CD14-positive monocyte (primary cell): ENCODE results near the gene LTBP4. TPM values are rescaled to one million over a fixed set of nuclear protein-coding genes. Genes with fewer than 3 reads are reported as not detected.

ENCODE experiments used
- DNase-seq, 3 donors: peaks; one replicate each; pipeline ENCODE4 v3.0.0-alpha.2; 2011 to 2022
- H2AFZ ChIP-seq: 2 replicates; pipeline ENCODE4 v1.6.0; 2012; ENCODE audit warnings: mild to moderate bottlenecking, low read depth, low read length, inconsistent platforms; ENCODE audit not compliant: insufficient read depth, poor library complexity, severe bottlenecking
- H3K27ac ChIP-seq, 2 donors: 1 replicate in 1 of 2; 2 replicates in 1 of 2; pipeline ENCODE4 v1.5.1; 2012 to 2013; ENCODE audit warnings: low read length in 2 of 2, control low read depth in 1 of 2, inconsistent platforms in 1 of 2, low read depth in 1 of 2, mild to moderate bottlenecking in 1 of 2
- H3K27me3 ChIP-seq, 2 donors: one replicate each; pipeline versions ENCODE4 v1.6.0 to v1.6.1; 2011 to 2013; ENCODE audit warnings: low read length in 2 of 2; ENCODE audit not compliant: control insufficient read depth in 2 of 2, insufficient read depth in 2 of 2
- H3K36me3 ChIP-seq, 2 donors: replicated peaks in 1 of 2; 1 replicate in 1 of 2; 2 replicates in 1 of 2; pipeline versions ENCODE4 v1.5.1 to v1.6.1; 2012 to 2013; ENCODE audit warnings: low read length in 2 of 2, control low read depth in 1 of 2, inconsistent platforms in 1 of 2, mild to moderate bottlenecking in 1 of 2; ENCODE audit not compliant: insufficient read depth in 2 of 2, control insufficient read depth in 1 of 2
- H3K4me1 ChIP-seq, 2 donors: 1 replicate in 1 of 2; 2 replicates in 1 of 2; pipeline versions ENCODE4 v1.5.1 to v1.6.1; 2012 to 2013; ENCODE audit warnings: low read length in 2 of 2, control low read depth in 1 of 2, inconsistent platforms in 1 of 2, mild to moderate bottlenecking in 1 of 2, moderate library complexity in 1 of 2; ENCODE audit not compliant: insufficient read depth in 2 of 2, control insufficient read depth in 1 of 2
- H3K4me2 ChIP-seq: replicated peaks from 2 replicates; pipeline ENCODE3; 2012; ENCODE audit warnings: low read length, moderate library complexity, mild to moderate bottlenecking; ENCODE audit not compliant: poor library complexity, severe bottlenecking; ENCODE audit errors: extremely low read depth
- H3K4me3 ChIP-seq, 3 experiments: fragments of 200-600 bp in 1 of 3; sonication (generic) in 1 of 3; replicated peaks in 1 of 3; 1 replicate in 2 of 3; 2 replicates in 1 of 3; pipeline ENCODE4 v1.5.1; 2011 to 2013; ENCODE audit warnings: low read length in 3 of 3, mild to moderate bottlenecking in 3 of 3, control low read depth in 2 of 3, low read depth in 2 of 3, inconsistent platforms in 1 of 3, moderate library complexity in 1 of 3
- H3K79me2 ChIP-seq: 2 replicates; pipeline ENCODE4 v1.6.0; 2012; ENCODE audit warnings: mild to moderate bottlenecking, control low read depth, inconsistent platforms, low read length, moderate library complexity; ENCODE audit not compliant: insufficient read depth
- H3K9ac ChIP-seq: 2 replicates; pipeline ENCODE4 v1.6.0; 2017; ENCODE audit warnings: low read length, mild to moderate bottlenecking; ENCODE audit not compliant: insufficient read depth, poor library complexity, severe bottlenecking
- H3K9me3 ChIP-seq, 2 donors: replicated peaks in 1 of 2; 1 replicate in 1 of 2; 2 replicates in 1 of 2; pipeline versions ENCODE4 v1.5.1 to v1.6.1; 2012 to 2013; ENCODE audit warnings: low read length in 2 of 2, control low read depth in 1 of 2; ENCODE audit not compliant: control insufficient read depth in 1 of 2, insufficient read depth in 1 of 2
- H4K20me1 ChIP-seq: 2 replicates; pipeline ENCODE4 v1.6.0; 2012; ENCODE audit warnings: mild to moderate bottlenecking, low read length, control low read depth, moderate library complexity; ENCODE audit not compliant: insufficient read depth
- H3K27ac Mint-ChIP-seq, 7 donors: one replicate each; pipeline ENCODE4 v1.8.0; 2020; ENCODE audit warnings: mild to moderate bottlenecking in 7 of 7, mixed read lengths in 7 of 7, moderate library complexity in 6 of 7, inconsistent platforms in 2 of 7
- H3K27me3 Mint-ChIP-seq, 3 donors: one replicate each; pipeline ENCODE4 v1.8.0; 2021 to 2022; ENCODE audit warnings: low read depth in 3 of 3, mild to moderate bottlenecking in 3 of 3, mixed read lengths in 3 of 3, moderate library complexity in 3 of 3, inconsistent platforms in 1 of 3
- H3K36me3 Mint-ChIP-seq, 2 donors: one replicate each; pipeline ENCODE4 v1.8.0; 2020; ENCODE audit warnings: mixed read lengths in 2 of 2, inconsistent platforms in 1 of 2, mild to moderate bottlenecking in 1 of 2
- H3K4me1 Mint-ChIP-seq: one replicate; pipeline ENCODE4 v1.8.0; 2020; ENCODE audit warnings: mild to moderate bottlenecking, mixed read lengths
- H3K4me3 Mint-ChIP-seq, 2 donors: one replicate each; pipeline ENCODE4 v1.8.0; 2020; ENCODE audit warnings: mild to moderate bottlenecking in 2 of 2, mixed read lengths in 2 of 2, moderate library complexity in 1 of 2
- H3K9me3 Mint-ChIP-seq, 7 donors: one replicate each; pipeline ENCODE4 v1.8.0; 2020 to 2022; ENCODE audit warnings: mixed read lengths in 7 of 7, mild to moderate bottlenecking in 6 of 7, moderate library complexity in 6 of 7, inconsistent platforms in 2 of 7
- WGBS: methylation state at CpG from one replicate; pipeline ENCODE4 v1.1.5; 2013; ENCODE audit warnings: missing lambda C conversion rate; ENCODE audit not compliant: insufficient coverage; 5-methylcytosine and 5-hydroxymethylcytosine counted together
- intact Hi-C, 2 donors: fragments of 100-400 bp; cut with micrococcal nuclease; formaldehyde crosslinking; loops; one replicate each; pipeline versions ENCODE4 v1.15.0 to v1.15.1; 2023
- polyA plus RNA-seq, 3 donors: library from polyadenylated mRNA; depleted of rRNA in 1 of 3; unstranded in 2 of 3; stranded (reverse) in 1 of 3; fragments of 300-500 nt in 2 of 3; fragments of >200 nt in 1 of 3; fragmentation: Illumina TruSeq in 2 of 3; gene quantifications; 1 replicate in 2 of 3; 2 replicates in 1 of 3; pipeline ENCODE4 v1.2.3, GENCODE V29; 2012 to 2021
- TF ChIP-seq, protein P1 (sequence below): fragments of 200-600 bp; IDR thresholded peaks from one replicate; pipeline ENCODE4 v1.8.0; 2022; ENCODE audit warnings: antibody characterized with exemption, mild to moderate bottlenecking

The LTBP4 gene
- polyA plus RNA-seq, 3 donors: 3.8 to 38.7 (median 8.0) TPM

GRCh38 chr19:40556953-40557530, 44.1 kb upstream of the LTBP4 start:
- H3K4me3 Mint-ChIP-seq: no peak overlapping the region
- H3K4me1 Mint-ChIP-seq: no peaks in the 10 kb centered on the region
- H3K36me3 Mint-ChIP-seq: peaks cover 0 to 1% of the 10 kb centered on the region in 2 donors
- no peaks in the 10 kb centered on the region for H3K79me2 ChIP-seq
- no peak overlapping the region for H3K9ac ChIP-seq
- TF ChIP-seq, protein P1, sequence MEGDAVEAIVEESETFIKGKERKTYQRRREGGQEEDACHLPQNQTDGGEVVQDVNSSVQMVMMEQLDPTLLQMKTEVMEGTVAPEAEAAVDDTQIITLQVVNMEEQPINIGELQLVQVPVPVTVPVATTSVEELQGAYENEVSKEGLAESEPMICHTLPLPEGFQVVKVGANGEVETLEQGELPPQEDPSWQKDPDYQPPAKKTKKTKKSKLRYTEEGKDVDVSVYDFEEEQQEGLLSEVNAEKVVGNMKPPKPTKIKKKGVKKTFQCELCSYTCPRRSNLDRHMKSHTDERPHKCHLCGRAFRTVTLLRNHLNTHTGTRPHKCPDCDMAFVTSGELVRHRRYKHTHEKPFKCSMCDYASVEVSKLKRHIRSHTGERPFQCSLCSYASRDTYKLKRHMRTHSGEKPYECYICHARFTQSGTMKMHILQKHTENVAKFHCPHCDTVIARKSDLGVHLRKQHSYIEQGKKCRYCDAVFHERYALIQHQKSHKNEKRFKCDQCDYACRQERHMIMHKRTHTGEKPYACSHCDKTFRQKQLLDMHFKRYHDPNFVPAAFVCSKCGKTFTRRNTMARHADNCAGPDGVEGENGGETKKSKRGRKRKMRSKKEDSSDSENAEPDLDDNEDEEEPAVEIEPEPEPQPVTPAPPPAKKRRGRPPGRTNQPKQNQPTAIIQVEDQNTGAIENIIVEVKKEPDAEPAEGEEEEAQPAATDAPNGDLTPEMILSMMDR: no peak
- no peaks in the 10 kb centered on the region for H3K9me3 ChIP-seq
- 91% methylated on average over 24 of the region's 24 CpGs for WGBS
- no peak for DNase-seq
- no peaks in the 10 kb centered on the region for H3K36me3 ChIP-seq
- H3K27ac Mint-ChIP-seq: no peak overlapping the region
- H3K27me3 ChIP-seq: peaks cover 19 to 33% of the 10 kb centered on the region in 2 donors
- no peaks in the 10 kb centered on the region for H4K20me1 ChIP-seq
- H2AFZ ChIP-seq: no peak overlapping the region
- no peak overlapping the region for H3K4me3 ChIP-seq
- H3K27me3 Mint-ChIP-seq: peaks cover 30 to 43% (median 43%) of the 10 kb centered on the region in 3 donors
- no peaks in the 10 kb centered on the region for H3K4me1 ChIP-seq
- no peak overlapping the region for H3K27ac ChIP-seq
- intact Hi-C loops: no loop called here
- H3K9me3 Mint-ChIP-seq: peaks cover 0 to 5% (median 0%) of the 10 kb centered on the region in 7 donors
- H3K4me2 ChIP-seq: no peak overlapping the region

GRCh38 chr19:40559394-40559793, 41.8 kb upstream of the LTBP4 start:
- Mint-ChIP-seq H3K27me3 (peaks cover 26 to 34% (median 32%) of the 10 kb centered on the region in 3 donors), H3K4me1 (no peaks in the 10 kb centered on the region), H3K36me3 (no peaks in the 10 kb centered on the region), H3K9me3 (peaks cover 0 to 5% (median 0%) of the 10 kb centered on the region in 7 donors), H3K27ac (no peak overlapping the region), H3K4me3 (no peak overlapping the region)
- no peak overlapping the region for H3K9ac ChIP-seq
- no peaks in the 10 kb centered on the region for H3K79me2 ChIP-seq
- H3K27me3 ChIP-seq: peaks cover 5 to 18% of the 10 kb centered on the region in 2 donors
- no peak overlapping the region for H2AFZ ChIP-seq
- TF ChIP-seq, protein P1: no peak
- H3K36me3 ChIP-seq: no peaks in the 10 kb centered on the region
- no peak overlapping the region for H3K4me3 ChIP-seq
- no peaks in the 10 kb centered on the region for H4K20me1 ChIP-seq
- H3K9me3 ChIP-seq: no peaks in the 10 kb centered on the region
- no peak for DNase-seq
- H3K4me2 ChIP-seq: no peak overlapping the region
- H3K27ac ChIP-seq: no peak overlapping the region
- WGBS: no CpG with 5 or more reads among the region's 3 CpGs
- no peaks in the 10 kb centered on the region for H3K4me1 ChIP-seq
- intact Hi-C loops: no loop called here
